ENCODE data around the gene KDM4B.

- TF ChIP-seq CTCF (IDR thresholded peaks at IDR 0.05) (no peak), POLR2A (IDR thresholded peaks at IDR 0.05) (no peak)
Observed at GRCh38 chr19:5183616-5184015, 214.7 kb downstream of the KDM4B start.

Measured in Peyer's patch (tissue), 4 donors.